Femur (tissue), 1 donor: ENCODE data around the gene DOCK4.

Experiments
- DNase-seq: peaks from one replicate; pipeline ENCODE4 v3.0.0-alpha.2; 2017

DOCK4 gene

GRCh38 chr7:111844904-111845671 lies 361.1 kb downstream of the DOCK4 start:
- no peak for DNase-seq

DNA sequence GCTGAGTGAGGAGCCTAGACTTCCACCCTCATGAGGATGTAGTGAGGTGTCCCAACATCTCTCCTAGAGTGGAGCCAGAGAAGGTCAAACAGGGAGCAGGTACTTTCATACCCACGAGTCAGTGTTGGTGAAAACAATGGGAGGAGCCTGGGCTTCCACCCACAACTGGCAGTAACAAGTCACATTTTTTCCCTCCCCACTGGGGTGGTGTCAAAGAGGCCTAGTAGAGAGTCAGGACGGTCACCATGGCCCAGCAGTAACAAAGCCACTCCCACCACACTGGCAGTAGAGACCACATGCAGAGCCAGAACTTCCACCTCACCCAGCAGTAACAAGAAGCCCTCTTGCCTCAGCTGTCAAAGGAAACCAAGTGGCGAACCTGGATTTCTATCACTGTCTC lies 363.7 kb downstream of the DOCK4 start:
- DNase-seq, result no peak

DNA sequence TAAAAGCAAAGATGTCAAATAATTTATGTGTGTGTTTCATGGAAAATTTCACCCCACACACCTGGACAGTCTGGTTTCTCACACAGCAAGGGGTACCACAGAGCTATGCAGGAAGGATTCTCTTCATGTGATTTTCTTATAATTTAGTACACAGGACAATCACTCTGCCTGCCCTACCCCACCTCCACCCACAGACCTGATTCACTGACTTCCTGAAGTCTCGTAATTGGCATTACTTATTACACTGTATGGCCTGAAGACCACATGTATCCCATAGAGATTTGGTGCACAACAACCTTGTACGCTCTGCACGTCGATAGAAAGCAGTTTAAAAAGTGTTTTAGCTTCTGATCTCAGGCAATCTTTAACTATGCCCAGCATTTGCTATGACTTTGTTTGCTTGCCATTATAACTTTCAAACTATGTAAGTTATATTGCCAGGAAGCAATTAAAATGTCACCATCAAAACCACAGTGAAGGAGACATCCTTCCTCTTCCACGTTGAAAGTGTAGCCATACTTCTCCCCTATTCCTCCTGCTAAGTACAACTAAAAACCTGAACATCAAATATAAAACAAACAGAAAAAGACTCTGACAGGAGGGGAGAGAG lies 364.5 kb downstream of the DOCK4 start:
- no peak for DNase-seq

- DNase-seq, result no peak
Measured at GRCh38 chr7:111840528-111840927, 365.7 kb downstream of the DOCK4 start.

DNA sequence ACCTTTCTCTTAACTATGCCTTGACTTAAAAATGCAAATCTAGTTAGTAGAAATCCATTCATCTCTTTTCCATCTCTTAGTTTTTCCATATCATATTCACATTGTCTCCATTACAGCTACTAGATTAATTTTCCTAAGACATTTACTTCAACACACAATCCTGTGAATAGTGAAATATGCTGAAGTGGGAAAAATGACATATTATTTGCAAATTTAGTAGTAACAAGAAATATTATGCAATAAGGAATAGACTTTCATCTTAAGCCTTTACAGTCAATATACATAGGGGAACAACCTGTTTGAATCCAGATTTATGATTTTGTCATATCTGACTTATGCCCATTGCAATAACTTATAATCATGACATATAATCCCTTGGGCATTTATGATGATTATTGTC lies 366.9 kb downstream of the DOCK4 start:
- DNase-seq, result no peak

DNA sequence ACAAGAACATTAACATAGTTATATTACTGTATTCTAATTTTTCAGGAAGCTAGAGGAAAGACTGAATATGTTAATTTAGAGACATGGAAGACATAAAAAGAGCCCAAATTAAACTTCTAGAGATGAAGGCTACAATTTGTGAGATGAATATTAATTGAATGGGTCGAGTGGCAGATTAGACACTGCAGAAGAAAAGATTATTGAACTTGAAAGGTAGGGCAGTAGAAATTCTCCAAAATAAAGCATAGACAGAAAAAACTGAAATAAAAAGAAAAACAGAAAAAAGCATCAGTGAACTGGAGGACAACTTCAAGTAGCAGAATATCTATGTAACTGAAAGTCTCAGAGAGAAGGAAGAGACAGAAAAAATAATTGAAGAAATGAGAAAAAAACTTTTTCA lies 369.6 kb downstream of the DOCK4 start:
- no peak for DNase-seq

DNA sequence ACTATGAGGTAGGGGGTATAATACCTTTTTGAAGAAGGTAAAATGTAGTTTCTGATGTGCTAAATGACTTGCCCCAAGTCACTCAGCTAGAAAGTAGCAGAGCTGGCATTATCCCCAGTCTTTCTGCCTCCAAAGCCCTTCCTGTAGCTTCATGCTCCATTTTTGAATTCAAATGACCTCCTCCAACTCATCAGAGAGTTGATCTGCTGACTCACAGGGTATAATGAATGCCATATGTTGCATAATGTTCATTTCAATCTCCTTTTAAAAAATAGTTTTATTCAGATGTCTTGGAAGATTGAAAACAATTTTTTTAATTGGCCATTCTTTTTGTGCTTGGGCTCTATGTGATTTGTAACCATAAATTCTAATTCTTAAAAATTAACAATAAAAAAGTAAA lies 371.1 kb downstream of the DOCK4 start:
- no peak for DNase-seq

DNA sequence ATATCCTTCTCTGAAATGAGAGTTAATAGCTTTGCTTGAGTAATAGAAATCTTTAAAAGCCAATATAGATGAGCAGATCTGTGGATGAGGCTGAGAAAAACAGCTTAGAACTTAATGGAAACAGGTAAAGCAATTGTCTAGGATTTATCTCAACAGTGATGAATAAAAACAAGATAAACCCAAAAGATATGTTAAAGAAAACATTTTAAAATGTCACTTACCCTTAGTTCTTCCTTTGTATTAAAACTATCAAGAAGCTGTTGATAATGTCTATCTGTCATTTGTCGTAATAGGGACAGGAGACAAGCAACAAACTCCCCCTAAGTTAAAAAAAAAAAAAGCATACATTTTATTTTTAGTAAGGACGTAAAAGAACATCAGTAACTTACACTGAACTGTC lies 371.8 kb downstream of the DOCK4 start:
- no peak for DNase-seq

DNA sequence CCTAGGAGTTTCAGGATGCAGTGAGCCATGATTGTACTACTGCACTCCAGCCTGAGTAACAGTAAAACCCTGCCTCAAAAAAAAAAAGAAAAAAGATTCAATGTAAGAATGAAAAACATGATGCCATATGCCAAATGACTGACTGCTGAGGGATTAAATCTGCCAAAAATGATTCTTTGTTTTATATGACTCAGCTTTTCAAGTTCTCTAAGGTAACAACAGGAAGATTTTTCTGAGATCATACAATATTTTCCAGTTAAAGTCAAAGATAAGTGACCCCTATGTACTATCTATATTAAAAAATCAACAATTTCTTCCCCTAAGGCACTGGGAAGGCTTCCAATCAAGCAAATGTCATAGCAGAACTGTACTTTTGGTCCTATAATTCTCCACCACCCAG lies 372.7 kb downstream of the DOCK4 start:
- no peak for DNase-seq

DNA sequence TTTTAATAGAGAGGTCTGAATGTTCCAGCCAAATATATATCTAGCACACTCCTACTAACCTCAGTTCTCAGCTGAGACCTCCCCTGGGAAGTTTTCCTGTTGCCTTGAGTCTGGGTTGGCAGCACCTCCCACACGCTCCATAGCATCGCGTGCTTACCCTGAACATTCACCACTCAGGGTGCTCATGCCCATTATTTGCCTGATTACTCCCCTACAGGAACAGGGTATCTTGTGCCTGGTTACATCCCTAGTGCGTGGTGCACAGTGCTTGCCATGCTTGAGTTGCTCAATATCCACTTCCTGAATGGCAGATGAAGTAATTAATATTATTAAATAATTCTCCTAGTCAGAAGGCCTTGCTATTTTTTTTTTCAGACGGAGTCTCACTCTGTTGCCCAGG lies 374.0 kb downstream of the DOCK4 start:
- no peak for DNase-seq

DNA sequence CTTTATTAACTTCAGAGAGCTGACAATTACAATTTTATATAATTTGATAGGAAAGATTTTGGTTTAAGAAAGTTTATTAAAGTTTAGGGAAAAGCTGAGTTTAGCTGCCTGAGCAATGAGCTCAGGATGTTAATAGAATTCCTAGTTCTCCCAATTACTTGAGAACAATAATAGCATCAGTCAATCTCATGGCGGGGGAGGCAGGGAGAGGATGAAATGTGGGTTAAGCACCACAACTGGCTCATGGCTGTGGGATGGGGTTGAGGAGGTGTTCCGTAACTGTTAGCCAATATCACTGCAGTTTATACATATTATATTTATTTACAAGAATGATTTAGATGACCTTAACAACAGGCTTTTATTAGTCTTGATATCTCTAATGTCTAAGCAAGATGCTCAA lies 377.0 kb downstream of the DOCK4 start:
- no peak for DNase-seq

GRCh38 chr7:111827863-111828504 lies 378.2 kb downstream of the DOCK4 start:
- no peak for DNase-seq

GRCh38 chr7:111825046-111825445 lies 381.2 kb downstream of the DOCK4 start:
- no peak for DNase-seq

GRCh38 chr7:111823826-111824225 lies 382.4 kb downstream of the DOCK4 start:
- no peak for DNase-seq

GRCh38 chr7:111821046-111821445 lies 385.2 kb downstream of the DOCK4 start:
- DNase-seq, result no peak

DNA sequence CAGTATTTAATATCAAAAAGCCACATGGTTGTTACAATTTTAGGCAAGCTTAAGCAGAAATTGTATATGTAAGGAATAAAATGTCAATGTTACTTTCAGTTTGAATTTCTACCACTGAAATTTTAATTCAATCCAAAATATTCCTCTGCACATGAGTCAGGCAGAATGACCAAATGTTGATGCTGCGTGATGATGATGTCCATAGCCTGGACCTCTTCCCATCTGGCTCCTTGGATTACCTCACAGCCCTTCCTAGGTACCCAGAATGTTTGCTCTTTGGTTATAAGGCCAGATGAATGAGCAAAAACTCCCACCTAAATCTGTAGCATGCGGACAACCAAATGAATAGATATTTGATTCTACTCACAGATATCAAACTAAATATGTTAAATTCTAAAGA lies 385.6 kb downstream of the DOCK4 start:
- no peak for DNase-seq

- no peak for DNase-seq
Measured at GRCh38 chr7:111820121-111820520, 386.1 kb downstream of the DOCK4 start.

DNA sequence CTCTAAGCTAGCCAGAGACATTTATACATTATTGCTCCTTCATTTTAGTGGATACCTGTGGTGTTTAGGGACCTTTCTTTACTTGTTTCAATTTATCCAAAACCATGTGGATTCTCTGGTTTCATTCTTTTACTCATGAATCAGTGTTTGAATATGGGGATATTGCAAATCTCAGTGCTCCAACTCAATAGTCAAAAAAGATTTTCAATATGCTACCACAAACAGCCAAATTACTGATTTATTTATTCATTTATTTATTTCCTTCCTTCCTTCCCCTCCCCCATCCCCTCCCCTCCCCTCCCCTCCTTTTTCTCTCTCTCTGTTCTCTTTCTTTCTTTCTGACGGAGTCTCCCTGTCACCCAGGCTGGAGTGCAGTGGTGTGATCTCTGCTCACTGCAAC lies 390.8 kb downstream of the DOCK4 start:
- no peak for DNase-seq

- DNase-seq, result no peak
Measured at GRCh38 chr7:111813306-111813705, 392.9 kb downstream of the DOCK4 start.

GRCh38 chr7:111806232-111806631 lies 400.0 kb downstream of the DOCK4 start:
- no peak for DNase-seq

DNA sequence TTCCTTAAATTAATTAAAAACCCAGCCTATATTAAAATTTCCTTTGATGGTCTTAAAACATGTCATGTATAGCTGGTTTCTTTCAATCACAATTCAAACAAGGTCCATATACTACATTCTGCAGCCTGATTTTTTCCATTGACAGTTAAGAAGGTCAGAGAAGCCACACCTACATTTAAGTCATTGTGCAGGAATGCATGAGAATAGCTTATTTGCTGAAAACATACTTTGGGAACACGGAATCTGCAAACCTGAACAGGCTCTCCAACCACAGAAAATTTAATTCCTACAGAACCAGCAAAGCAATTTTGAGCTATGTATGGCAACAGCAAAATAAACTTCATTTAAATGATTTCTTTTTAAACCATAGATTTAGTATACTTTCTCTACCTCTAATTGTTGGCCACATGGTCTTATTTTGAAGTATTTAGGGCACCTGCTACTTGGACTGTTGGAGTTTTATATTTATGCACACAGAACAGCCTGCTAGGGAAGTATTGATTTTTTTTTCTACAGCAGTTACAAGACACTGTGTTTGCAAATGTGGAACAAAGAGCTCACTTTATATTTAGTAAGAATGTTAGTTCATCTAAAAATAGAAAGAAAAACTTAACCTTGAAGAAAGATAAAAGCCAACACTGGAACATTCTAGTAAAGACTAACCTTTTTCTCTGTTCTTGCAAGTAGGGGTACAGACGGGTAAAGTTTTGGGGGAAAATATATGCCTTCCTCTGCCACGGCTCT lies 403.0 kb downstream of the DOCK4 start:
- DNase-seq, result no peak

DNA sequence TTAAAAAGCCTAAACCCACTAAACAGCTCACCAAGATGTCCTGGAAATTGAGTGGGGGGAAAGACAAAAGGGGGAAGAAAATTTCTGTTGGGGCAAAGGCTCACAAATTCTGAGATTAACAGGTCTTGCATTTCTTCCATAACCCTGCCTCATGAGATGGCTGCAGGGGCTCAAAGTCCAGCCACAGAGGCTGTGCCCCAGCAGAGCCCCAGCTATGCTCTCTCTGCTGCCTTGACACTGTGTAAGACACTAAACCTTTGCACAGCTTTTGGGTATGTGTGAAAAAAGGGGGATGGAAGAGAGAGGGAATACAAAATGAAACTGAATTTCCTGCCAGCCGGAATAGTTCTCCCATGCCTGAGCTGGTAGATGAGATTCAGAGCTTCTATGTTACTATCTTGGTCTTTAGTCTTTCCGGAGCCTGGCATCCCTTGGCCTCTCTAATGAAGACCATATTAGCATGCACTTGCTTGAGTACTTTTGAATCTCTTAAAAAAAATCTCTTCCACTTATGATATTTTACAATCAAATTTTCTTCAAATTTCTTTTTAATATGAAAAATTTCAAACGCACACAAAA lies 403.9 kb downstream of the DOCK4 start:
- no peak for DNase-seq

DNA sequence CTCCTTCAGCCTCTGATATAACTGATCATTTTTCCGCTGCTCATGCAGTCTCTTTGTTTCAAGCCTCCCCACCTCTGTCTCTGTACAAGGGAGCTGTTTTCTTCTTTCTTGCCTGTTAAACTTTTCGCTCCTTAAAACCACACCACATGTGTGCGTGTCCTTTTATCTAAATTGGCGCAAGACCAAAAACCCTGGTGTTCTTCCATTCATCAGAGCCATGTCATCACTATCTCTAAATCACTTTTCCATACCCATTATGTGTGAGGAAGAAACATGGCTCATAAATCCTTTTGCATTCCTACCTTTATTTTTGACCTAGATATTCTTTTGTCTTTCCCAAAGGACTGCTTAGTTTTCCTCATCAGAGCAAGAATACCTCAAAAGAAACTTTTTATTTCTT lies 404.9 kb downstream of the DOCK4 start:
- DNase-seq, result no peak
